PFSK-1 (cell line): ENCODE data around the gene GABRB1.

Experiments
- FOXP2 ChIP-seq: optimal IDR thresholded peaks from 2 replicates; pipeline ENCODE3; 2011; ENCODE audit warnings: borderline replicate concordance, control low read depth, inconsistent platforms; ENCODE audit not compliant: insufficient read depth; ENCODE audit errors: extremely low read length, extremely low read depth
- POLR2AphosphoS5 ChIP-seq: IDR thresholded peaks from 2 replicates; pipeline ENCODE4 v1.6.1; 2012; ENCODE audit warnings: low read depth, mild to moderate bottlenecking, control low read depth, low read length, moderate library complexity
- REST ChIP-seq, 2 experiments: IDR thresholded peaks; 2 replicates each; pipeline versions ENCODE4 v1.6.1 to v1.8.0; 2011 to 2012; ENCODE audit warnings: low read depth in 2 of 2, low read length in 2 of 2, control low read depth in 1 of 2, inconsistent platforms in 1 of 2, mild to moderate bottlenecking in 1 of 2, moderate library complexity in 1 of 2; ENCODE audit not compliant: insufficient read depth in 1 of 2
- SIN3A ChIP-seq: IDR thresholded peaks from 2 replicates; pipeline ENCODE4 v1.6.1; 2012; ENCODE audit warnings: mild to moderate bottlenecking, low read length, moderate library complexity, borderline replicate concordance; ENCODE audit not compliant: insufficient read depth
- TAF1 ChIP-seq: IDR thresholded peaks from 2 replicates; pipeline ENCODE4 v1.6.1; 2012; ENCODE audit warnings: low read length, control low read depth, borderline replicate concordance; ENCODE audit not compliant: insufficient read depth

Gene GABRB1

GRCh38 chr4:47145630-47146029 is 114.3 kb downstream of the GABRB1 start:
- TF ChIP-seq TAF1 (no peak), POLR2AphosphoS5 (no peak), FOXP2 (no peak), REST (IDR thresholded peaks at IDR 0.05; ENCODE audit: insufficient read depth in 1 of 2, low read depth in 2 of 2, low read length in 2 of 2) (no peak), SIN3A (no peak)

- no peak for TF ChIP-seq FOXP2
- no peak for TF ChIP-seq SIN3A
- no peak for TF ChIP-seq REST (IDR thresholded peaks at IDR 0.05; ENCODE audit: insufficient read depth in 1 of 2, low read depth in 2 of 2, low read length in 2 of 2)
- no peak for TF ChIP-seq POLR2AphosphoS5
- no peak for TF ChIP-seq TAF1
These were observed 123.5 kb downstream of the GABRB1 start for GRCh38 chr4:47154816-47155370.

- no peak for TF ChIP-seq TAF1
- no peak for TF ChIP-seq SIN3A
- no peak for TF ChIP-seq REST (IDR thresholded peaks at IDR 0.05; ENCODE audit: insufficient read depth in 1 of 2, low read depth in 2 of 2, low read length in 2 of 2)
- no peak for TF ChIP-seq POLR2AphosphoS5
- no peak for TF ChIP-seq FOXP2
These were observed 124.6 kb downstream of the GABRB1 start for GRCh38 chr4:47155919-47156318.

- no peak for TF ChIP-seq REST (IDR thresholded peaks at IDR 0.05; ENCODE audit: insufficient read depth in 1 of 2, low read depth in 2 of 2, low read length in 2 of 2)
- TF ChIP-seq TAF1: no peak
- TF ChIP-seq FOXP2: no peak
- TF ChIP-seq POLR2AphosphoS5: no peak
These were observed 128.7 kb downstream of the GABRB1 start for GRCh38 chr4:47160095-47160494.
